Measurements from ENCODE around the gene SNAP23. TPM values are rescaled to one million over a fixed set of nuclear protein-coding genes. Genes with fewer than 3 reads are reported as not detected.

The SNAP23 gene
- total and polyA plus RNA-seq, 2 of the 8 experiments (the other 6 are each of a cell fraction or from before 2014, with no cell fraction given), result 58.0 to 72.8 TPM

GRCh38 chr15:42578984-42579537 is 83.6 kb downstream of the SNAP23 start:
- Histone ChIP-seq H3K27me3 (replicated peaks in 1 of 4; ENCODE audit: control insufficient read depth in 3 of 4, extremely low read depth in 1 of 4, insufficient read depth in 3 of 4, low read length in 3 of 4) (peaks cover 1 to 11% (median 10%) of the 10 kb centered on the region in 4 experiments), H2AFZ (ENCODE audit: low read length) (no peak overlapping the region), H2BK20ac (ENCODE audit: low read length) (no peak overlapping the region), H3K79me1 (ENCODE audit: low read depth, low read length) (0 out of 2 replicates have a peak, but pooled peaks cover 4% of the 10 kb centered on the region), H3K36me3 (ENCODE audit: control insufficient read depth in 2 of 4, insufficient read depth in 4 of 4, low read length in 3 of 4) (no peaks in the 10 kb centered on the region), H3K23me2 (ENCODE audit: low read depth, low read length) (peaks cover 14% of the 10 kb centered on the region; the same call in 1 of the 2 replicates), H4K8ac (ENCODE audit: extremely low read depth, insufficient read depth, low read length) (no peak overlapping the region), H4K5ac (ENCODE audit: insufficient read length, low read depth, low read length) (no peak overlapping the region), H2BK12ac (ENCODE audit: low read depth, low read length) (no peak overlapping the region), H4K91ac (replicated peaks; ENCODE audit: insufficient read length, low read length) (no peak overlapping the region), H3K9ac (replicated peaks in 1 of 4; ENCODE audit: extremely low read depth in 1 of 4, low read depth in 3 of 4, low read length in 3 of 4) (no peak overlapping the region), H3K4me1 (replicated peaks in 1 of 4; ENCODE audit: control insufficient read depth in 3 of 4, insufficient read depth in 4 of 4, low read length in 3 of 4) (peaks cover 4 to 13% (median 10%) of the 10 kb centered on the region in 4 experiments; a peak in 5 of 7 replicates), H4K20me1 (replicated peaks in 1 of 2; ENCODE audit: control insufficient read depth in 1 of 2, insufficient read depth in 2 of 2, low read length in 2 of 2) (no peaks in the 10 kb centered on the region), H3K79me2 (ENCODE audit: control insufficient read depth in 1 of 2, insufficient read depth in 2 of 2, low read length in 2 of 2) (no peaks in the 10 kb centered on the region; a peak in 1 of 4 replicates), H3K18ac (ENCODE audit: extremely low read depth, low read length) (no peak overlapping the region), H3K4me2 (ENCODE audit: insufficient read depth in 1 of 2, low read depth in 2 of 2, low read length in 2 of 2) (no peak overlapping the region), H3K9me3 (ENCODE audit: insufficient read depth in 2 of 2, low read depth in 1 of 2, low read length in 1 of 2) (no peaks in the 10 kb centered on the region), H3K56ac (replicated peaks; ENCODE audit: insufficient read length, low read depth, low read length) (no peak overlapping the region), H3K14ac (ENCODE audit: insufficient read length) (no peak overlapping the region), H2BK120ac (replicated peaks; ENCODE audit: low read depth, low read length) (no peak overlapping the region), H2AK5ac (ENCODE audit: low read depth, low read length) (no peak overlapping the region), H3K23ac (ENCODE audit: insufficient read length) (no peak overlapping the region), H2BK5ac (ENCODE audit: low read depth, low read length) (no peak overlapping the region), H3K4me3 (ENCODE audit: extremely low read depth in 1 of 4, insufficient read depth in 2 of 4, low read depth in 3 of 4, low read length in 4 of 4) (no peak overlapping the region), H2BK15ac (ENCODE audit: low read length) (no peak overlapping the region), H3K4ac (replicated peaks; ENCODE audit: insufficient read length, low read depth, low read length) (no peak overlapping the region), H3K27ac (ENCODE audit: low read depth, low read length) (no peak overlapping the region)
- DNase-seq (ENCODE audit: low read depth in 1 of 2, low spot score in 2 of 2), result no peak
- FAIRE-seq, result no peak
- 83% methylated on average over 2 of the region's 2 CpGs; no CpG with 5 or more reads in 1 of the 2 experiments for WGBS, 2 experiments (ENCODE audit: extremely low coverage in 1 of 2, insufficient coverage in 1 of 2, insufficient read length in 1 of 2, insufficient replicate concordance in 2 of 2, low coverage in 1 of 2, low lambda C conversion rate in 2 of 2, missing lambda C conversion rate in 1 of 2)
- CTCF ChIA-PET (ENCODE audit: partially characterized antibody), result interaction anchor here (1.6 to 2.1 kb wide), 2 partner anchors 10 to 12 kb away, joined by 4 to 14 read pairs; no protein-coding TSS in a partner anchor
- TF ChIP-seq HDAC2 (IDR thresholded peaks at IDR 0.05; ENCODE audit: borderline replicate concordance in 1 of 2, low read depth in 2 of 2, low read length in 2 of 2) (no peak), POLR2A (IDR thresholded peaks at IDR 0.05; ENCODE audit: control extremely low read depth in 1 of 2, low read depth in 2 of 2, low read length in 2 of 2) (no peak), CBX8 (IDR thresholded peaks at IDR 0.05; ENCODE audit: borderline replicate concordance, low read depth, low read length) (no peak), TAF7 (optimal IDR thresholded peaks at IDR 0.05; ENCODE audit: borderline replicate concordance, low read depth, low read length) (no peak), USF2 (IDR thresholded peaks at IDR 0.05; ENCODE audit: low read length) (no peak), TEAD4 (IDR thresholded peaks at IDR 0.05; ENCODE audit: low read depth, low read length) (no peak), EP300 (IDR thresholded peaks at IDR 0.05; ENCODE audit: borderline replicate concordance in 1 of 2, low read depth in 2 of 2, low read length in 2 of 2) (no peak), SRF (IDR thresholded peaks at IDR 0.05; ENCODE audit: low read depth, low read length) (no peak), JUN (IDR thresholded peaks at IDR 0.05; ENCODE audit: low read depth, low read length) (no peak), MAFK (IDR thresholded peaks at IDR 0.05; ENCODE audit: low read depth, low read length) (no peak), KDM4A (IDR thresholded peaks at IDR 0.05; ENCODE audit: low read depth, low read length, severe bottlenecking) (no peak), CTBP2 (IDR thresholded peaks at IDR 0.05; ENCODE audit: borderline replicate concordance, insufficient read depth, insufficient read length, low read length) (no peak)
- POLR2A ChIA-PET (ENCODE audit: partially characterized antibody), result no interaction called here

Data from H1 (cell line).